Upper lobe of left lung (tissue), 6 donors: ENCODE results near the gene ZNF423. TPM values are rescaled to one million over a fixed set of nuclear protein-coding genes. Genes with fewer than 3 reads are reported as not detected.

Source experiments
- ATAC-seq, 2 donors: fragments of 200-7000 bp; cut with Tn5 transposase; one replicate each; pipeline ENCODE4 v1.9.1; 2022; ENCODE audit warnings: mild to moderate bottlenecking in 2 of 2, moderate library complexity in 2 of 2; ENCODE audit not compliant: low FRiP score in 2 of 2
- DNase-seq, 2 donors: peaks; one replicate each; pipeline ENCODE4 v3.0.0-alpha.2; 2019 to 2020
- H3K27ac ChIP-seq, 4 donors: fragments of 200-600 bp; sonication (generic); one replicate each; pipeline ENCODE4 v1.5.1; 2016 to 2019
- H3K27me3 ChIP-seq, 4 donors: fragments of 200-600 bp; sonication (generic); one replicate each; pipeline ENCODE4 v1.5.1; 2017 to 2019
- H3K36me3 ChIP-seq, 4 donors: fragments of 200-600 bp; sonication (generic); one replicate each; pipeline ENCODE4 v1.5.1; 2016 to 2019
- H3K4me1 ChIP-seq, 4 donors: fragments of 200-600 bp; sonication (generic); one replicate each; pipeline ENCODE4 v1.5.1; 2018 to 2019
- H3K4me3 ChIP-seq, 4 donors: fragments of 200-600 bp; sonication (generic); one replicate each; pipeline ENCODE4 v1.5.1; 2017 to 2019; ENCODE audit warnings: mild to moderate bottlenecking in 2 of 4, moderate library complexity in 1 of 4
- H3K9me3 ChIP-seq, 4 donors: fragments of 200-600 bp; sonication (generic); one replicate each; pipeline ENCODE4 v1.5.1; 2018 to 2019
- EP300 ChIP-seq, 4 donors: sonication (generic); formaldehyde crosslinking; IDR thresholded peaks; one replicate each; pipeline ENCODE4 v1.5.1; 2017; ENCODE audit warnings: antibody characterized with exemption in 4 of 4, control low read depth in 2 of 4
- POLR2A ChIP-seq, 4 donors: fragments of 450-650 bp; IDR thresholded peaks; one replicate each; pipeline ENCODE4 v1.5.1; 2016 to 2017; ENCODE audit warnings: antibody characterized with exemption in 4 of 4, mild to moderate bottlenecking in 2 of 4
- POLR2AphosphoS5 ChIP-seq, 2 donors: sonication (generic); formaldehyde crosslinking; IDR thresholded peaks; one replicate each; pipeline ENCODE4 v1.5.1; 2017; ENCODE audit warnings: antibody characterized with exemption in 2 of 2
- WGBS, 2 donors: methylation state at CpG; one replicate each; pipeline ENCODE4 v1.1.5; 2017 to 2018; 5-methylcytosine and 5-hydroxymethylcytosine counted together
- total RNA-seq, 6 donors: library from RNA; depleted of rRNA in 4 of 6; stranded (reverse); fragments of >200 nt in 4 of 6; gene quantifications; one replicate each; pipeline versions ENCODE4 v1.1.0 to v1.2.1, GENCODE V29; 2016 to 2021
- TF ChIP-seq, protein P1 (sequence below), 6 experiments: fragments of 450-650 bp in 4 of 6; fragments of 200-600 bp in 2 of 6; sonication (generic) in 2 of 6; IDR thresholded peaks; one replicate each; pipeline ENCODE4 v1.5.1; 2016 to 2019; ENCODE audit warnings: antibody characterized with exemption in 6 of 6
- donor health status: DM: no; HTN: no; CAD: no; lungs with moderate emphysema.
- donor health status: DM: no; HTN: yes; CAD: no; lungs with severe emphysema.

ZNF423 gene
- total RNA-seq, 6 donors from 2014 or later, result 4.1 to 11.4 (median 6.7) TPM

DNA sequence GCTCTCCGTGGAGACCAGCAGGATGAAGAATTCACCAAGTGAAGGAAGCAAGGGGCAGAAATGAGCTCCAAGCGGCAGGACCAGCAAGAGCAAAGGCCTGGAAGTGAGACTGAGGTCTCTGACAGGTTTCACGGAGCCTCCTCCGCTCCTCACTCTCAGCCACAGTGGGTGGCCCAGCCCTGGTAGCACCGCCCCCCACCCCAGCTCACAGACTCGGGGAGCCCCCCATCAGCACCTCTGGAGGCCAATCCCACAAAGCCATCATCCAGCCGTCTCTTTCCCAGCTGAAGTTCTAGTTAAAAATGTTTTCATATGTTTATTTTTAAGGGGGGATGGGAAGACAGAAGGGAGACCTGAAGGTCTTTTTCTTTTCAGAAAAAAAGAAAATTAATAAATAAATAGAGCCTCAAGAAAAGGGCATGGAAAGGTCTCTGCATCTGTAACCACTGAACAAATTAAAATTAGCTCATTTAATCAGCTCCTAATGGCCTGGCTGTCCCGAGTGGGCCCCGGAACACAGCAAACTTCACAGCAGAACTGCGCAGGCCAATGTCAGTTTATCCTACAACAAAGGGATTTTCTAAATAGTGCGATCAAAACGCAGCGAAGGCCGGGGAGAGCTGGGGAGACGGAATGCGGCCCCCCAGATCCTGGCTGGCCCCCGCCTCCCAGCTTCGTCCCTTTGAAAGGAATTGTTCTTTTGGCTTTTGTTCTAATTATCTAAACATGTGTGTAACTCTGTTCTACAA is 190.3 kb downstream of the ZNF423 start:
- no peak overlapping the region for H3K27ac ChIP-seq

DNA sequence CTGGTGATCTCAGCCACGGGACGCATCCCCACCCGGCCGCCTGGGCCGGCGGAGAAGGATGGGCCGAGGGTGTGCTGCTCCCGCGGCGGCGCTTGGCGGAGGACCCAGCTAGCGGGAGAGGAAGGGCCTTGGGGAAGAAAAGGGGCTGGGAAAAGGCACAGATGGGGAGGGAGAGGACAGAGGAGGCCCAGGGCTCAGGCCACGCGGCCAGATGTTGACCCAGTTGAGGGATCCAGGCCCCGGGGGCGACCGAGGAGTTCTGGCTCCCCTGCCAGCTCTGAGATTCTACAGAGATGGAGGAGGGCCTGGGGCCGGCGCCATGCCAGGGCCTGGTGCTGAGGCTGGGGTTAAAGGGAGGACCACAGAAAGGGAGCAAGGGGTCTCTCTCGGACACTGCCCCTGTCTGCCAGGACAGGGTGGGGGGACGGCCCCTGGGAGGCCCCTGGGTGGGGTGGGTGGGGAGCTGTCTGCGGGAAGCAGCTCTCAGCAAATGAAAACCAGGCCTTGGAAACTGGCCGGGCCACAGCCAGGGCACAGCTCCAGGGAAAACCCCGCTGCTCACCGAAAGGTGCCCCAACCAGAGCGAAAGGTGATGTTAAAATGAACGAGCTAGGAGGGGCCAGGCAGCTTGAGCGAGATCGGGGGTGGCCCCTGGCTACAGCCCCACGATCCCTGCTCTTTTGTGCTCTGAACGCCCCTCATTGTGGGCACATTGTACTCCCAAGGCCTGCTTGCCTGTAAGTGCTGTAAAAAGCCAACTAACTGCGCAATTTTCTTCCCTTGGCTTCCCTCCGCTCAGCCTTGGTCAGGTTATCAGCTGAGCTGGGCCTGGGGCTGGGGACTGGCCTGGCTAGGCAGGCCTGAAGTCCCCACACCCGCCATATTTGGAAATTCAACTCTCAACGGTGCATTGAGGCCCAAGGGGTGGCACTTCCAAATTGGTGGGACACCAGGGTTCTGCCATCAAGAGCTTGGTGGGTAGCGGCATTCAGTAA is 191.4 kb downstream of the ZNF423 start:
- peak in 1 of 2 donors; percentile 88 for DNase-seq
- ATAC-seq, result peak in 1 of 2 donors; percentile 84
- peak overlapping the region in 1 of 4 donors; percentile 48 for H3K27ac ChIP-seq
- TF ChIP-seq, protein P1, sequence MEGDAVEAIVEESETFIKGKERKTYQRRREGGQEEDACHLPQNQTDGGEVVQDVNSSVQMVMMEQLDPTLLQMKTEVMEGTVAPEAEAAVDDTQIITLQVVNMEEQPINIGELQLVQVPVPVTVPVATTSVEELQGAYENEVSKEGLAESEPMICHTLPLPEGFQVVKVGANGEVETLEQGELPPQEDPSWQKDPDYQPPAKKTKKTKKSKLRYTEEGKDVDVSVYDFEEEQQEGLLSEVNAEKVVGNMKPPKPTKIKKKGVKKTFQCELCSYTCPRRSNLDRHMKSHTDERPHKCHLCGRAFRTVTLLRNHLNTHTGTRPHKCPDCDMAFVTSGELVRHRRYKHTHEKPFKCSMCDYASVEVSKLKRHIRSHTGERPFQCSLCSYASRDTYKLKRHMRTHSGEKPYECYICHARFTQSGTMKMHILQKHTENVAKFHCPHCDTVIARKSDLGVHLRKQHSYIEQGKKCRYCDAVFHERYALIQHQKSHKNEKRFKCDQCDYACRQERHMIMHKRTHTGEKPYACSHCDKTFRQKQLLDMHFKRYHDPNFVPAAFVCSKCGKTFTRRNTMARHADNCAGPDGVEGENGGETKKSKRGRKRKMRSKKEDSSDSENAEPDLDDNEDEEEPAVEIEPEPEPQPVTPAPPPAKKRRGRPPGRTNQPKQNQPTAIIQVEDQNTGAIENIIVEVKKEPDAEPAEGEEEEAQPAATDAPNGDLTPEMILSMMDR (IDR thresholded peaks at IDR 0.05), result no peak
- TF ChIP-seq POLR2AphosphoS5 (IDR thresholded peaks at IDR 0.05) (no peak), EP300 (IDR thresholded peaks at IDR 0.05) (no peak), POLR2A (IDR thresholded peaks at IDR 0.05) (no peak)
- 75% methylated on average over 31 to 35 of the region's 37 CpGs for WGBS, 2 donors
- H3K4me1 ChIP-seq, result peaks cover 9 to 16% (median 13%) of the 10 kb centered on the region in 4 donors
- no peaks in the 10 kb centered on the region for H3K27me3 ChIP-seq
- no peak overlapping the region for H3K4me3 ChIP-seq
- no peaks in the 10 kb centered on the region for H3K36me3 ChIP-seq
- H3K9me3 ChIP-seq, result no peaks in the 10 kb centered on the region

More for the DNA sequence above, 190.3 kb downstream of the ZNF423 start:
- Histone ChIP-seq H3K4me1 (peaks cover 9 to 16% (median 13%) of the 10 kb centered on the region in 4 donors), H3K36me3 (no peaks in the 10 kb centered on the region), H3K4me3 (no peak overlapping the region), H3K27me3 (no peaks in the 10 kb centered on the region), H3K9me3 (no peaks in the 10 kb centered on the region)
- TF ChIP-seq, protein P1 (IDR thresholded peaks at IDR 0.05), result no peak
- TF ChIP-seq POLR2AphosphoS5 (IDR thresholded peaks at IDR 0.05) (no peak), POLR2A (IDR thresholded peaks at IDR 0.05) (no peak), EP300 (IDR thresholded peaks at IDR 0.05) (no peak)
- 81% methylated on average over 18 of the region's 18 CpGs for WGBS, 2 donors
- ATAC-seq (no peak), DNase-seq (peak in 1 of 2 donors; percentile 34)

DNA sequence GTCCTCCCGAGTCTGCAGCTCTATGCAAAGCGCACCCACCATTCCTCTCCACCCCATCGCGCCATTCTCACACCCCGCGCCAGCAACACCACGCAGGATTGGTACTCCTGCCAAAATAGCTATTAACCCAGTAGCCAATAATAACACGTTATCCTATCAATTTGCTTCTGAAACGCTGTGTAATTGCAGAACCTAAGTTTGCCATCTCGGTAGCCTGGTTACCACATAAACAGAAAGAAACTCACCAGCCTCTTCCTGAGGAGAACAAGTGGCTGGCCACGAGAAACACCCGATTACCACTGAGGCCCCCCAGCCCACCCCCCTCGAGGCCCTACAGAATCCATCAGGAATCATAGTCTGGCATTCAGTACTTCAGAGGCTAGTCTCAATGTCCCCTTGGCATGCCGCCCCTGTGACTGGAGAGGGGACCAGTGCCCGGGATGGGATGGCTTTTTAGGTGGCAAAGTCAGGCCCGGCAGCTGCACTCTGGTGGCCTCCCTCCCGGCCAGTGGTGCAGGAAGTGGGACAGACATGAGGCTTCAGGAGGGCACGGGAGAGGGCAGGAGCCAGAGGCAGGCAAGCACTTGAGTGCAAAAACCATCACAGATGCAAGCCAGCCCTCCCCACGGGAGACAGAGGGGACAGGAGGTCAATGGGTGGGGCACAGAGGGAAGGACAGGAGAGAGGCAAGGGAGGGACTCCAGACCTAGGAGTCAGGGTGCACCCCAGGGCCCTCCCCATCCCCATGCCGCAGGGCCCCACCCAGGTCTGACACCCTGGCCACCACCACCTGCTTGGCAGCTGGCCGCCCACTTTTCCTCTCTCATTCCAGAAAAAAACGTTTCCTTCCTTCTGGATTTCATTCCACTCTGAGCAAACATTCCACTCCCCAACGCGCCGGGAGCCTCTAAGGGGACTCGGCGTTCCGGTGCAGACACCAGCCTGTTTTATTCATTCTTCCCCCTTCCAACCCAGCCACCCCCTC is 192.5 kb downstream of the ZNF423 start:
- ATAC-seq (peak in 1 of 2 donors; percentile 56), DNase-seq (no peak)
- TF ChIP-seq POLR2A (IDR thresholded peaks at IDR 0.05), result no peak
- TF ChIP-seq EP300 (IDR thresholded peaks at IDR 0.05), result no peak
- H3K27ac ChIP-seq, result peak overlapping the region in 2 of 4 donors; percentile 12 to 48
- H3K27me3 ChIP-seq, result no peaks in the 10 kb centered on the region
- H3K9me3 ChIP-seq, result no peaks in the 10 kb centered on the region
- H3K4me1 ChIP-seq, result peaks cover 9 to 16% (median 13%) of the 10 kb centered on the region in 4 donors
- H3K36me3 ChIP-seq, result no peaks in the 10 kb centered on the region
- no peak overlapping the region for H3K4me3 ChIP-seq
- 49 to 50% methylated on average over 25 to 28 of the region's 28 CpGs for WGBS, 2 donors

DNA sequence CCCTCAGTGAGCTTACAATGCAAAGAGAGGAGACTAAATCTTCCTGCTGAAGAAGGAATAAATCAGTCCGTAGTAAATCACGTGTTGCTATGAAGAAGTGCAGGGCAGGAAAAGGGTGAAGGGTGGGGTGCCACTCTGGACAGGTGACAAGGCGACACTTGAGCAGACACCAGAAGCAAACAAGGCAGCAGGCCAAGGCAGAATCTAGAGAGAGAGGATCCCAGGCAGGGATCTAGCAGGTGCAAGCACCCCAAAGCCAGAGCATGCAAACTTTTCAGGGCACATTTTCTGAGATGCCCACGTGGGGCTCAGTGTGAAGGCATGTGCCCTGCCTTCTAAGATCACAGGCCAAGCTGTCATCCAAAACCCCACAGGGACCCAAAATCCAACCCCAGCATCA is 193.3 kb downstream of the ZNF423 start:
- H3K27ac ChIP-seq, result no peak overlapping the region
- DNase-seq, result no peak
- H3K4me1 ChIP-seq, result peaks cover 9 to 16% (median 13%) of the 10 kb centered on the region in 4 donors
- no peak for TF ChIP-seq POLR2AphosphoS5 (IDR thresholded peaks at IDR 0.05)
- TF ChIP-seq, protein P1 (IDR thresholded peaks at IDR 0.05), result no peak
- no peak for TF ChIP-seq POLR2A (IDR thresholded peaks at IDR 0.05)
- TF ChIP-seq EP300 (IDR thresholded peaks at IDR 0.05), result no peak
- ATAC-seq, result no peak
- H3K27me3 ChIP-seq, result no peaks in the 10 kb centered on the region
- no peaks in the 10 kb centered on the region for H3K9me3 ChIP-seq
- WGBS, 2 donors, result 70 to 79% methylated on average over 3 to 4 of the region's 4 CpGs
- no peak overlapping the region for H3K4me3 ChIP-seq
- no peaks in the 10 kb centered on the region for H3K36me3 ChIP-seq
